ENCODE data around the gene POLR2C.

The POLR2C gene

DNA sequence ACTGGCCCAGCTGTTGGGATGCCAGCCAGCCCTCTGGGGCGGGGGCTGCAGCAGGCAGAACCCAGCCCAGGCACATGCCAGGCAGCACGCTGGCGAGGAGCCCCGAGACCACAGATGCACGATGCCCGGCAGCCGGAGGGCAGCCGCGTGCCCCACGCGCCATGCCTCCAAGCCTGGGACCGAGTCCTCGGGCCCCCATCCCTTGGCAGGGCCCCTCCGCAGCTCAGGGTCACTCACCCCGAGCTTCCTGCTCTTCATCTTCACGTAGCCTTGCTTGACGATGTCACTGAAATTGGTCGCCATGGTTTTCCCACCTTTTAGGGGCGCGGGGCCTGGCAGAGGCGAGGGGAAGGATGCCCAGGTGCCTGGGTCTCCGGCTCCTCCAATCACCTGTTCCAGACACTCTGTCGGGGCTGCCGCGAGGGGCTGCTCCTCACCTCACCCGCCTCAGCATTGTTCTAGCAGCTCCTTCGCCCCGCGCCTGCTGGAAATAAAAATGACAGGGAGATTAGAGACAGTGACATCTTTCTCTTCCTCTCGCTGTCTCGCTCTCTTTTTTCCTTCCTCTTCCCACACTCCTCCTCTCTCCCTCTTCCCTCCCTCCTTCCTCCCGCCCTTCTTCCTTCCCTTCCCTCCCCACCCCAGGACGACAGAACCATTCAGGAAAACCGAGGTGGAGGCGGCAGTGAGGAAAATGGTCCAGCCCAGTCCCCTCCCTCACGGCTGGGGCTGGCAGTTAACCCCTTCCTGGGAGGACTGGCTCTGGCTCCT, 16.9 kb downstream of the POLR2C start:
- Histone ChIP-seq H3K27ac (ENCODE audit: insufficient read depth, low read depth, low read length, poor library complexity, severe bottlenecking) (no peak overlapping the region), H3K36me3 (ENCODE audit: control insufficient read depth, insufficient read depth, low read length) (no peaks in the 10 kb centered on the region), H3K27me3 (ENCODE audit: control insufficient read depth, insufficient read depth, low read length, poor library complexity, severe bottlenecking) (no peaks in the 10 kb centered on the region), H3K4me3 (ENCODE audit: insufficient read depth, low read depth, low read length) (peak overlapping the region; percentile 26), H3K4me1 (ENCODE audit: control insufficient read depth, insufficient read depth, low read length) (peaks cover 36% of the 10 kb centered on the region), H3K9me3 (ENCODE audit: control insufficient read depth, low read length) (no peaks in the 10 kb centered on the region)
- 10 to 12% methylated on average over 36 of the region's 36 CpGs for WGBS, 2 experiments

DNA sequence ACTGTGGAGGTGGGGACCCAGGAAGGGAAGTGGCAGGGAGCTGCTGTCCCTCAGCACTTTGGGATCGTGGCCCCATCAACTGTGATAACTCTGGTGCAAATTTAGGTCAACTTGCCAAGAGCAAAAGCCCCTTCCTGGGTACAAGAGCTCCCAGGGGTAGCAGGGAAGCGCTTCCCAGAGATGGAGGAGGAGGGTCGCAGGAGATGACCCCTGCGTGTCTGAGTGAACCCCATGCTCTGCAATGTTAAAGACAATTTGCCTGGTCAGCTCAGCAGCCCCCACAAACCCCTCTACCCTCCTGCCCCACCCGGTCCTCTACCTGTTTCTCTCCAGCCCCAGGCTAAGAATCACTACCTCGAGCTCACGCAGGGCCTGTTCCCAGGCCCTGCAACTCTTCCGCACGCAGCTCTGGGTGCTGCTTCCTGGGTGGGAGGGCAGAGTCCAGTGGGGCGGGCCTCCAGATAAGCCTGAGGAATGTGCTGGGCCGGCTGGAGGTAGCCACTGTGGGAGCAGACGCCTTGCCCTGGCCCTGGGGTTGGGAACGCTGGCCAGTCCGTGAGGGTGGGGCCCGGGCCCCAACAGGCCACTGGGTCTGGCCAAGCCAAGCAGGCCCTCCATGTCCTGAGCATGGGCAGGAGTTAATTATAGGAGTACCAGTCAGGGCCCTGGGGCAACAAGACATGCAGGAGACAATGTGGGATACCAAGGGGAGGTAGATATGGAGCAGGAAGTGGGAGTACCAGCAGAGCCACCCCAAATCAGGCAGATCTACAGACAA, 17.7 kb downstream of the POLR2C start:
- Histone ChIP-seq H3K4me1 (ENCODE audit: control insufficient read depth, insufficient read depth, low read length) (peaks cover 37% of the 10 kb centered on the region), H3K27me3 (ENCODE audit: control insufficient read depth, insufficient read depth, low read length, poor library complexity, severe bottlenecking) (peaks cover 3% of the 10 kb centered on the region), H3K36me3 (ENCODE audit: control insufficient read depth, insufficient read depth, low read length) (no peaks in the 10 kb centered on the region), H3K27ac (ENCODE audit: insufficient read depth, low read depth, low read length, poor library complexity, severe bottlenecking) (no peak overlapping the region), H3K9me3 (ENCODE audit: control insufficient read depth, low read length) (no peaks in the 10 kb centered on the region), H3K4me3 (ENCODE audit: insufficient read depth, low read depth, low read length) (peak overlapping the region; percentile 26)
- WGBS, 2 experiments = 51 to 53% methylated on average over 15 of the region's 15 CpGs

DNA sequence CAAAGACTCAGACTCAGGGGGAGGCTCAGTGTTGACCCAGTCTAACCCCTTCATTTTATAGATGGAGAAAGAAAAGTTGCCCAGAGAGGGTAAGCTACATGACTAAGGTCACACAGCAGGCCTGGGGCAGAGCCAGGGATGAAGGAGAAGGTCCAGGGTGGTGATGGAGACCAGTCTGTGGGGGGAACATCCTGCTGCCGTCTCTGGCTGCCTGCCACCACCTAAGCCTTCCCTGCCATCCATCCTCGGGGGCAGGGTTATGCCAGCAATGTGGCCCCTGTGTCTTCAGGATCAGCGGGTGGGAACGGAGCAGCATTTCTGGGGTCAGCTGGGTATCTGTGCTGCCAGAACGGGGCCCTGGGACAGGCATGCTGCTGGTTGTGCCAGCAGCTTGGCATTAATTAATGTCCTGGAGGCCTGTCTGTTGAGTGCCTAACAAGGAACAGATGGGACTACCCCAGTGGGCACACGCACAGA, 18.3 kb downstream of the POLR2C start:
- H3K27ac ChIP-seq (ENCODE audit: insufficient read depth, low read depth, low read length, poor library complexity, severe bottlenecking) = no peak overlapping the region
- H3K9me3 ChIP-seq (ENCODE audit: control insufficient read depth, low read length) = no peaks in the 10 kb centered on the region
- peaks cover 42% of the 10 kb centered on the region for H3K4me1 ChIP-seq (ENCODE audit: control insufficient read depth, insufficient read depth, low read length)
- 89 to 90% methylated on average over 6 of the region's 6 CpGs for WGBS, 2 experiments
- no peaks in the 10 kb centered on the region for H3K36me3 ChIP-seq (ENCODE audit: control insufficient read depth, insufficient read depth, low read length)
- H3K4me3 ChIP-seq (ENCODE audit: insufficient read depth, low read depth, low read length) = no peak overlapping the region
- H3K27me3 ChIP-seq (ENCODE audit: control insufficient read depth, insufficient read depth, low read length, poor library complexity, severe bottlenecking) = peaks cover 9% of the 10 kb centered on the region

DNA sequence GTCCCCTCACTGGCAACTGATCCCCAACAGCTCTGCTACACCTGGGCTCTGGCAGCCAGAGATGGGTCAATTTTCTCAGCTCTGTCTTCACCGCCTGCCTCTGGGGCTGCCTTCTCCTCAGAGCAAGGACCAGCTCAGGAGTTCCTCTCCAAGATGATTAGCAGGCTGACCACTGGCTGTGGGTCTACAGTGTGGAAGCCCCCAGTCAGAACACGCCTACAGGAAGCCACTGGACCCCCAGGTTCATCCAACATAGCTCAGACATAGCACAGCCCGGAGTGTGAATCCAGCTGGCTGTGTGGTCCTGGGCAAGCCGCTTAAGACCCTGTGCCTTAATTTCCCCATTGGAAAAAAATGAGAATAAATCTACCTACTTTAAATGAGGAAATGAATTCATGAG, 18.9 kb downstream of the POLR2C start:
- Histone ChIP-seq H3K4me1 (ENCODE audit: control insufficient read depth, insufficient read depth, low read length) (peaks cover 38% of the 10 kb centered on the region), H3K4me3 (ENCODE audit: insufficient read depth, low read depth, low read length) (no peak overlapping the region), H3K27me3 (ENCODE audit: control insufficient read depth, insufficient read depth, low read length, poor library complexity, severe bottlenecking) (peaks cover 11% of the 10 kb centered on the region), H3K9me3 (ENCODE audit: control insufficient read depth, low read length) (no peaks in the 10 kb centered on the region), H3K36me3 (ENCODE audit: control insufficient read depth, insufficient read depth, low read length) (no peaks in the 10 kb centered on the region), H3K27ac (ENCODE audit: insufficient read depth, low read depth, low read length, poor library complexity, severe bottlenecking) (no peak overlapping the region)
- 94 to 96% methylated on average over 4 of the region's 4 CpGs for WGBS, 2 experiments

DNA sequence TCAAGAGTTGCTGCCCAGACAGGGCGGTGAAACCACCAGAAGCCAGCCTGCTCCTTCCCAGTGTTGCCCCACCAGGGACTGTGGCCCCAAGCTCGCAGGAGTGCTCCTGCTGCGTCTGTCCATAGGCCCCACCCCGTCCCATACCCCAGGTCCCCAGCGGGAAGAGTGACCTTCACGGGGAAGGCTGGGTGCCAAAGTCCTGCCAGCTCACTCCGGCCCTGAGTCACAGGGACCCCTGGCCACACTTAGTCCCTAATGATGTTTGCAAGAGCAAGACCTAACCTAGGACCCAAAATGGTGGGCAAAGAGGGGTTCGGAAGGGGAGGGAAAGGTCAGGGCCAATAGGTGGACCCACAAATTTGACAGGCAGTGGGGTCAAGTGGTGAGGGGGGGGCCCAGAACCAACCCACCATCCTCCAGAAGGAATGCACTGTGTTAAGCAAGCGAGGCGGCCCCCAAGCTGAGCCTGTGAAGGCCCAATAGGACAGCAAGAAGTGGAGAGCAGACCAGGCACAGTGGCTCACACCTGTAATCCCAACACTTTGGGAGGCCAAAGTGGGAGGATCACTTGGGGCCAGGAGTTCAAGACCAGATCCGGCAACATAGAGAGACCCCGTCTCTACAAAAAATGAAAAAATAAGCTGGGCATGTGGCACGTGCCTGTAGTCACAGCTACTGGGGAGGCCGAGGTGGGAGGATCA, 20.5 kb downstream of the POLR2C start:
- no peak overlapping the region for H3K4me3 ChIP-seq (ENCODE audit: insufficient read depth, low read depth, low read length)
- peaks cover 11% of the 10 kb centered on the region for H3K27me3 ChIP-seq (ENCODE audit: control insufficient read depth, insufficient read depth, low read length, poor library complexity, severe bottlenecking)
- peaks cover 29% of the 10 kb centered on the region for H3K4me1 ChIP-seq (ENCODE audit: control insufficient read depth, insufficient read depth, low read length)
- no peak overlapping the region for H3K27ac ChIP-seq (ENCODE audit: insufficient read depth, low read depth, low read length, poor library complexity, severe bottlenecking)
- 89 to 90% methylated on average over 13 of the region's 14 CpGs for WGBS, 2 experiments
- no peaks in the 10 kb centered on the region for H3K36me3 ChIP-seq (ENCODE audit: control insufficient read depth, insufficient read depth, low read length)
- H3K9me3 ChIP-seq (ENCODE audit: control insufficient read depth, low read length) = no peaks in the 10 kb centered on the region

DNA sequence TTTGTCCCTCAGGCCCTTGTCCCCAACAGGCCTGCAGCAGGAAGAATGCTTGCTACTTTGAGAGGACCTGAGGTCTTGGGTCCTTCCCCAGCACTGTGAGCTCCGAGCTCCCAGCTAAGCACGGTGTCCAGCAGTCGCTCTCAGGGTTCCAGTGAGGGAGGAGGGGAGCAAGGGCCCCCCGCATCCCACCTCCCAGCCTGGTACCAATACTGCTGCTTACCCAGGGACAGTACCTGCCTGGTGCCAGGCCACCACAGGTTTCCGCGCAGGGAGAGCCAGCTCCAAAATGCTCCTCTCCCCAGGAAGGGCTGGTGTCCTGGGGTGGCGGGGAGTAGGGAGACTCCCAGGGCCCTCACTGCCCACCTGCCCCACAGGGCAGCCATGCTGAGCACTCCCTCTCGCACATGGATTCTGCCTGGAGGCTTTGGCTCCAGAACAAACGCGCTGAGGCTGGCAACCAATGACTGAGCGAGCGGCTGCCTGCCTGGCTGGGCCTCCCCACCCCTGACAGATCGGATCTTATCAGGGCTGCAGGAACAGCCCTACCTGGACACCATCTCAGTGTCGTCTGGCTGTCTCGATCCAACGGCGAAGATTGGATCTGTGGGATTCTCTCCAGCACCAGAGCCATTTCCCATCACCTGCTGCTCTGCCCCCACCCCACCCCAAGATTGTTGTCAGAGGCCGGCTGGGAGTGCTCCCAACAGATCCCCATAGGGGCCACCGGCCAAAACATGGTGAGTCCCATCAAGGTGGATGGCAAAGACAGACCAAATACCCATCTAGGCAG, 21.4 kb downstream of the POLR2C start:
- WGBS, 2 experiments = 83 to 87% methylated on average over 19 of the region's 19 CpGs
- H3K27ac ChIP-seq (ENCODE audit: insufficient read depth, low read depth, low read length, poor library complexity, severe bottlenecking) = no peak overlapping the region
- H3K27me3 ChIP-seq (ENCODE audit: control insufficient read depth, insufficient read depth, low read length, poor library complexity, severe bottlenecking) = peaks cover 11% of the 10 kb centered on the region
- no peaks in the 10 kb centered on the region for H3K36me3 ChIP-seq (ENCODE audit: control insufficient read depth, insufficient read depth, low read length)
- no peaks in the 10 kb centered on the region for H3K9me3 ChIP-seq (ENCODE audit: control insufficient read depth, low read length)
- peak overlapping the region; percentile 3 for H3K4me3 ChIP-seq (ENCODE audit: insufficient read depth, low read depth, low read length)
- peaks cover 28% of the 10 kb centered on the region for H3K4me1 ChIP-seq (ENCODE audit: control insufficient read depth, insufficient read depth, low read length)

DNA sequence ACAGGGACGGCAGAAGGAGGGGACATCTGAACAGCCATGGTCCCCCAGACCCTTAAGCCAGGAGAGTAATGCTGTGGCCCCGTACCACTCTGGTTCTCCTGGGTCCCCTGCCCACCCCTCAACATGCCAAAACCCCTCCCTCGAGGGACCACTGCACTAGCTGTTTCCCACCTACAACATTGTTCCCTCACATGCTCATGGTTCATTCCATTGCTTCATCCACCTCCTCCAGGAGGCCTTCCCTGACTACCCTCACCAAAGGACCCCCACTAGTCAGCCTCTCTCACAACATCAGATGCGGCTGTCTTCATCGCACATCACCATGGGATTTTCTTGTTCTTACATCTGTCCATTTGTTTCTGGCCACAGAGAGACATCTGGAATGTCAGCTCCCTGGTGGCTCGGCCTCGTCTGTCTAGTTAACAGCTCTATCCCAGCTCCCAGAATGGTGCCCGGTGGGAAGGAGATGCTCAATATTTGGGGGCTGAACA, 22.1 kb downstream of the POLR2C start:
- Histone ChIP-seq H3K4me3 (ENCODE audit: insufficient read depth, low read depth, low read length) (no peak overlapping the region), H3K27ac (ENCODE audit: insufficient read depth, low read depth, low read length, poor library complexity, severe bottlenecking) (no peak overlapping the region), H3K36me3 (ENCODE audit: control insufficient read depth, insufficient read depth, low read length) (no peaks in the 10 kb centered on the region), H3K27me3 (ENCODE audit: control insufficient read depth, insufficient read depth, low read length, poor library complexity, severe bottlenecking) (peaks cover 11% of the 10 kb centered on the region), H3K9me3 (ENCODE audit: control insufficient read depth, low read length) (no peaks in the 10 kb centered on the region), H3K4me1 (ENCODE audit: control insufficient read depth, insufficient read depth, low read length) (peaks cover 22% of the 10 kb centered on the region)
- 88 to 89% methylated on average over 8 of the region's 8 CpGs for WGBS, 2 experiments

DNA sequence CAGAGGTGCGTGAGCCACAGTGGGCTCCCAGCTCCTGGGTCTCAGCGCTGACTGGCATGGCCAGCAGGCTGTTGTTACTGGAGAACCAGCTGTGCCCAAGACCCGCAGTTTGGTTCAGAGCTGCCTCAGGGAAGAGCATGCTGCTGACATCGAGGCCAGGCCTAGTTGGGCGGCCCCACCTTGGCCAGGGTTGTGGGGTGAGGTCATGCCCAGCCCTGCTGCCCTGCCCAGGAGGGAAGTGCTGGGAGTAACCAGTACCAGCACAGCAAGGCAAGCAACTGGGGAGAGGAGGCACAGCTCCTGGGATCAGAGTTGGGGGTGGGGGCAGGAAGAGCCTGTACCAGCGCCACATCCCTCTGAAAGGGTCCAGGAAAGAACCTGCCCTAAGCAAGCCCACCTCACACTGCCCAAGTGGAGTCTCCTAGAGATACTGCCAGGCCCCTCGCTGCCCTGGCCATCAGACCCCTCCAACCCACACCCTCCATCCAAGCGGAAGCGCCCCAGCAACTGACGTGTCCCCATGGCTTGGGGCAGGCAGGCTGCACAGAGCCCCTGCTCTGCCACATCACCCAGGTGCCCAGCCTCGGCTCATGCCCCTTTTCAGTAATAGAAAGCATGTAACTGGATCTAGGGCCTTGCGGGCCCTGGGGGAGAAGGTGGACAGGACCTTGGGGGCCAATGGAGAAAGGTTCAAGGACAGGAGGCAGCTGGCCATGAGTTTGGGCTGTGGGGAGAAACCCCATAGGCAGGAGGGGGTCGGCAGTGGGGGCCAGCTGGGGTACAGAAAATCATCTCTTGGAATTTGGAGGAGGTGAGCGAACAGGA, 22.8 kb downstream of the POLR2C start:
- H3K27ac ChIP-seq (ENCODE audit: insufficient read depth, low read depth, low read length, poor library complexity, severe bottlenecking) = no peak overlapping the region
- 80 to 82% methylated on average over 14 of the region's 14 CpGs for WGBS, 2 experiments

More for the DNA sequence above, 22.8 kb downstream of the POLR2C start:
- H3K36me3 ChIP-seq (ENCODE audit: control insufficient read depth, insufficient read depth, low read length) = no peaks in the 10 kb centered on the region
- peaks cover 15% of the 10 kb centered on the region for H3K4me1 ChIP-seq (ENCODE audit: control insufficient read depth, insufficient read depth, low read length)
- H3K27me3 ChIP-seq (ENCODE audit: control insufficient read depth, insufficient read depth, low read length, poor library complexity, severe bottlenecking) = peaks cover 11% of the 10 kb centered on the region
- H3K9me3 ChIP-seq (ENCODE audit: control insufficient read depth, low read length) = no peaks in the 10 kb centered on the region
- H3K4me3 ChIP-seq (ENCODE audit: insufficient read depth, low read depth, low read length) = peak overlapping the region; percentile 61

Measured in ectodermal cell (in vitro differentiated cells).